MM.1S (cell line): ENCODE measurements around the gene DOCK11.

ENCODE experiments used
- CTCF ChIP-seq: fragments of 300-600 bp; sonication (generic); IDR thresholded peaks from 2 replicates; pipeline ENCODE4 v1.5.1; 2016; ENCODE audit warnings: antibody characterized with exemption, low read length, mixed read lengths
- EZH2 ChIP-seq: fragments of 300-600 bp; sonication (generic); optimal IDR thresholded peaks from 2 replicates; pipeline ENCODE3; 2017; ENCODE audit warnings: low read depth, mild to moderate bottlenecking, antibody characterized with exemption, low read length, mixed read lengths
- EZH2phosphoT487 ChIP-seq: fragments of 300-600 bp; sonication (generic); IDR thresholded peaks from 2 replicates; pipeline ENCODE4 v1.6.1; 2018; ENCODE audit warnings: antibody characterized with exemption, low read length

GRCh38 chrX:118585296-118585695 is 89.7 kb downstream of the DOCK11 start:
- no peak for TF ChIP-seq CTCF
- TF ChIP-seq EZH2phosphoT487 = no peak
- no peak for TF ChIP-seq EZH2
